Neural progenitor cell (in vitro differentiated cells): ENCODE measurements around the gene FAF1. TPM values are rescaled to one million over a fixed set of nuclear protein-coding genes. Genes with fewer than 3 reads are reported as not detected.

Experiments
- DNase-seq: peaks from one replicate; pipeline ENCODE4 v3.0.0-alpha.2; 2016; ENCODE audit warnings: low spot score
- H2AFZ ChIP-seq: fragments of 200-600 bp; sonication (generic); replicated peaks from 2 replicates; pipeline ENCODE4 v1.6.1; 2016; ENCODE audit warnings: antibody characterized with exemption
- H3F3A ChIP-seq: fragments of 200-600 bp; sonication (generic); 2 replicates; pipeline ENCODE4 v1.6.1; 2016; ENCODE audit warnings: antibody characterized with exemption, low read depth
- H3K27ac ChIP-seq: fragments of 200-600 bp; sonication (generic); 2 replicates; pipeline ENCODE4 v1.5.1; 2016; ENCODE audit warnings: mild to moderate bottlenecking
- H3K27me3 ChIP-seq: fragments of 200-600 bp; sonication (generic); 2 replicates; pipeline ENCODE4 v1.6.1; 2016; ENCODE audit warnings: mild to moderate bottlenecking, moderate library complexity
- H3K36me3 ChIP-seq: fragments of 200-600 bp; sonication (generic); 2 replicates; pipeline ENCODE4 v1.5.1; 2016
- H3K4me1 ChIP-seq: fragments of 200-600 bp; sonication (generic); 2 replicates; pipeline ENCODE4 v1.6.1; 2016; ENCODE audit warnings: mixed run types
- H3K4me2 ChIP-seq: fragments of 200-600 bp; sonication (generic); 2 replicates; pipeline ENCODE4 v1.6.1; 2016
- H3K4me3 ChIP-seq: fragments of 200-600 bp; sonication (generic); 2 replicates; pipeline ENCODE4 v1.5.1; 2016
- H3K79me2 ChIP-seq: fragments of 200-600 bp; sonication (generic); 2 replicates; pipeline ENCODE4 v1.6.1; 2016; ENCODE audit warnings: low read depth
- H3K9ac ChIP-seq: fragments of 200-600 bp; sonication (generic); 2 replicates; pipeline ENCODE4 v1.6.1; 2016
- H3K9me3 ChIP-seq: fragments of 200-600 bp; sonication (generic); 2 replicates; pipeline ENCODE4 v1.5.1; 2016; ENCODE audit warnings: low read depth
- H4K20me1 ChIP-seq: fragments of 200-600 bp; sonication (generic); 2 replicates; pipeline ENCODE4 v1.6.1; 2016; ENCODE audit warnings: low read depth
- H3K27ac Mint-ChIP-seq: 3 replicates; pipeline ENCODE4 v1.8.0; 2021; ENCODE audit warnings: mixed read lengths
- H3K27me3 Mint-ChIP-seq: 2 replicates; pipeline ENCODE4 v1.8.0; 2022; ENCODE audit warnings: low read depth, mild to moderate bottlenecking, inconsistent platforms, moderate library complexity, mixed read lengths; ENCODE audit not compliant: insufficient read depth
- H3K36me3 Mint-ChIP-seq: 3 replicates; pipeline ENCODE4 v1.8.0; 2021; ENCODE audit warnings: mixed read lengths
- H3K4me1 Mint-ChIP-seq: 3 replicates; pipeline ENCODE4 v1.8.0; 2021; ENCODE audit warnings: mixed read lengths
- H3K4me3 Mint-ChIP-seq: 3 replicates; pipeline ENCODE4 v1.8.0; 2021; ENCODE audit warnings: mild to moderate bottlenecking, moderate library complexity, mixed read lengths
- H3K9me3 Mint-ChIP-seq: 3 replicates; pipeline ENCODE4 v1.8.0; 2020; ENCODE audit warnings: mixed read lengths
- EZH2 ChIP-seq: fragments of 200-600 bp; sonication (generic); IDR thresholded peaks from 2 replicates; pipeline ENCODE4 v1.6.1; 2017; ENCODE audit warnings: antibody characterized with exemption, mild to moderate bottlenecking, moderate library complexity
- EZH2phosphoT487 ChIP-seq: fragments of 200-600 bp; sonication (generic); IDR thresholded peaks from 2 replicates; pipeline ENCODE4 v1.6.1; 2017; ENCODE audit warnings: antibody characterized with exemption
- total RNA-seq: library from RNA; depleted of rRNA; stranded (reverse); fragments of >200 nt; gene quantifications from 2 replicates; pipeline ENCODE4 v1.2.3, GENCODE V29; 2015; ENCODE audit warnings: low replicate concordance
- TF ChIP-seq, protein P1 (sequence below): fragments of 200-600 bp; sonication (generic); IDR thresholded peaks from 2 replicates; pipeline ENCODE4 v1.5.1; 2017; ENCODE audit warnings: antibody characterized with exemption, mild to moderate bottlenecking

FAF1 gene
- total RNA-seq, 1 donor from 2014 or later: 103 TPM

DNA sequence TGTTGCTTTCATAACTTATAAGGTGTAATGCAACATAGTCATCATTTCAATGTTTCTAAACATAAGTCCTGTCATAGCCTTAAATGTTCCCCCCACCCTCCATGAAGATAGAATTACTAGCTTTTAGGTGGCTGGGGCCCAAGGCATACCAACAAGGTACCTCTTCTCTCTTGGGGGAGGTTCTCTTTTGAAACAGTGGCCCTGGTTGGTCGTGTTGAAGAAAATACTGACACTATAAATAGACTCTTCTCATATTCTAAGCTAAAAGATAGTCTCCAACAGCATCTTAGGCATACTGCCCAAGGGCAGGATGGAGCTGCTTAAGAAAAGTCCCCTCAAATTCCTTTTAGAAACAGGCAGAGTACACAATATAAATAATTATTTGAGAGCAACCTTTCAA, 255.0 kb downstream of the FAF1 start:
- Histone ChIP-seq H3K36me3 (no peaks in the 10 kb centered on the region), H2AFZ (no peak overlapping the region), H3K4me1 (peaks cover 59% of the 10 kb centered on the region), H3F3A (peaks cover 19% of the 10 kb centered on the region), H3K4me3 (no peak overlapping the region), H3K79me2 (no peaks in the 10 kb centered on the region), H3K27ac (no peak overlapping the region), H4K20me1 (no peaks in the 10 kb centered on the region), H3K9ac (no peak overlapping the region), H3K27me3 (no peaks in the 10 kb centered on the region), H3K9me3 (no peaks in the 10 kb centered on the region), H3K4me2 (no peak overlapping the region)
- Mint-ChIP-seq H3K27ac (no peak overlapping the region), H3K9me3 (no peaks in the 10 kb centered on the region), H3K27me3 (no peaks in the 10 kb centered on the region), H3K4me3 (no peak overlapping the region), H3K36me3 (no peaks in the 10 kb centered on the region), H3K4me1 (peaks cover 43% of the 10 kb centered on the region)
- no peak for TF ChIP-seq EZH2phosphoT487
- TF ChIP-seq, protein P1, sequence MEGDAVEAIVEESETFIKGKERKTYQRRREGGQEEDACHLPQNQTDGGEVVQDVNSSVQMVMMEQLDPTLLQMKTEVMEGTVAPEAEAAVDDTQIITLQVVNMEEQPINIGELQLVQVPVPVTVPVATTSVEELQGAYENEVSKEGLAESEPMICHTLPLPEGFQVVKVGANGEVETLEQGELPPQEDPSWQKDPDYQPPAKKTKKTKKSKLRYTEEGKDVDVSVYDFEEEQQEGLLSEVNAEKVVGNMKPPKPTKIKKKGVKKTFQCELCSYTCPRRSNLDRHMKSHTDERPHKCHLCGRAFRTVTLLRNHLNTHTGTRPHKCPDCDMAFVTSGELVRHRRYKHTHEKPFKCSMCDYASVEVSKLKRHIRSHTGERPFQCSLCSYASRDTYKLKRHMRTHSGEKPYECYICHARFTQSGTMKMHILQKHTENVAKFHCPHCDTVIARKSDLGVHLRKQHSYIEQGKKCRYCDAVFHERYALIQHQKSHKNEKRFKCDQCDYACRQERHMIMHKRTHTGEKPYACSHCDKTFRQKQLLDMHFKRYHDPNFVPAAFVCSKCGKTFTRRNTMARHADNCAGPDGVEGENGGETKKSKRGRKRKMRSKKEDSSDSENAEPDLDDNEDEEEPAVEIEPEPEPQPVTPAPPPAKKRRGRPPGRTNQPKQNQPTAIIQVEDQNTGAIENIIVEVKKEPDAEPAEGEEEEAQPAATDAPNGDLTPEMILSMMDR: no peak
- no peak for TF ChIP-seq EZH2
- no peak for DNase-seq

DNA sequence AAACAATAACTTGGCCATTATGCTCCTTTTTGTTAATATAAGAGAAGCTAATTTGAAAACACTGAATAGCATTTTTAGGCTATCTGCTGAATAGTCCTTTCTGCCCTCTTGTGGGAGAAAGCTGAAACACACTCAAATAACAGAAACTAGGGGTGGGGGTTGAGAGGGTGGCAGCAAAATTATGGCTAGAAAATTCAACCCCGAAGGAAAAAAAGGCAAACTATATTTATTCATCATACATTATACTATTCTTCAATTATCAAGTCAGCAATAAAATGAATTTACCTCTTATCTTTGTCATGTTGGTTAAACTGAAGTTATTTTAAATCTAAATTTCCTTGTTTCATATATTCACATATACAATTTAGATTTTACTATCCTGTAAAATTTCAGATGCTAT, 255.9 kb downstream of the FAF1 start:
- Histone ChIP-seq H3K27ac (no peak overlapping the region), H4K20me1 (no peaks in the 10 kb centered on the region), H3K9me3 (no peaks in the 10 kb centered on the region), H3F3A (peaks cover 28% of the 10 kb centered on the region), H3K79me2 (no peaks in the 10 kb centered on the region), H3K27me3 (no peaks in the 10 kb centered on the region), H3K4me3 (no peak overlapping the region), H3K4me2 (no peak overlapping the region), H2AFZ (no peak overlapping the region), H3K4me1 (peaks cover 68% of the 10 kb centered on the region), H3K36me3 (no peaks in the 10 kb centered on the region), H3K9ac (no peak overlapping the region)
- H3K36me3 Mint-ChIP-seq: no peaks in the 10 kb centered on the region
- peak; percentile 52 for DNase-seq
- no peaks in the 10 kb centered on the region for H3K9me3 Mint-ChIP-seq
- H3K27ac Mint-ChIP-seq: no peak overlapping the region
- peaks cover 50% of the 10 kb centered on the region for H3K4me1 Mint-ChIP-seq
- no peak overlapping the region for H3K4me3 Mint-ChIP-seq
- TF ChIP-seq, protein P1: peak; percentile 80
- TF ChIP-seq EZH2 (no peak), EZH2phosphoT487 (no peak)
- H3K27me3 Mint-ChIP-seq: no peaks in the 10 kb centered on the region

DNA sequence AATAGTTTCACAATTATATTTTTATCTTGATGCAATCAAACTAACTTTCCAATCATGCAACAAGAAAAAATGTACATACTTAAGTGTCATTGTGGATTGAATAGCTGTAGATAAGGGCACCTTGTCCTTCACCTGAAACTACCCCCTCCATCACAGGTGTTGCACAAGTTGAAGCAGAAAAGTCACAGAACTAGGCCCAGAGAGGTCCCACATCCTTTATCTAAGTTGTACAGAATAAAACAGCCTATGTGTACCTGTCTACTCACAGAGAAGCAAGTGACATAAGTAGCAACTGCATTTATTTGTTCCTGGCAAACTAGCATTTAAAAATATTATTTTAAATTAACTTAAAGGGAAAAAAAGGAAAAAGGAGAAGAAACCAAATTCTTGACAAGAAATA, 256.8 kb downstream of the FAF1 start:
- Histone ChIP-seq H4K20me1 (no peaks in the 10 kb centered on the region), H3K4me1 (peaks cover 77% of the 10 kb centered on the region), H3F3A (peaks cover 36% of the 10 kb centered on the region), H2AFZ (no peak overlapping the region), H3K27ac (peak overlapping the region; percentile 82), H3K9me3 (no peaks in the 10 kb centered on the region), H3K9ac (no peak overlapping the region), H3K79me2 (no peaks in the 10 kb centered on the region), H3K36me3 (no peaks in the 10 kb centered on the region), H3K4me3 (no peak overlapping the region), H3K4me2 (no peak overlapping the region), H3K27me3 (no peaks in the 10 kb centered on the region)
- Mint-ChIP-seq H3K4me1 (peaks cover 53% of the 10 kb centered on the region), H3K9me3 (no peaks in the 10 kb centered on the region), H3K36me3 (no peaks in the 10 kb centered on the region), H3K27ac (no peak overlapping the region), H3K27me3 (no peaks in the 10 kb centered on the region), H3K4me3 (no peak overlapping the region)
- no peak for DNase-seq
- TF ChIP-seq EZH2 (no peak), EZH2phosphoT487 (no peak)
- TF ChIP-seq, protein P1: no peak
